Natural killer cell (primary cell): ENCODE data around the gene CTNNA3. TPM values are rescaled to one million over a fixed set of nuclear protein-coding genes. Genes with fewer than 3 reads are reported as not detected.

Experiments used
- ATAC-seq, 3 donors: fragments of 150-1000 bp in 2 of 3; fragments of 200-7000 bp in 1 of 3; cut with Tn5 transposase; 1 replicate in 1 of 3; 2 replicates in 2 of 3; pipeline ENCODE4 v1.10.0; 2021; ENCODE audit warnings: mild to moderate bottlenecking in 2 of 3, moderate library complexity in 2 of 3
- DNase-seq, 2 donors: peaks; one replicate each; pipeline versions ENCODE4 v3.0.0 to v3.0.0-alpha.2; 2013 to 2021; ENCODE audit warnings: mixed read lengths in 1 of 2
- H3K27ac ChIP-seq: one replicate; pipeline ENCODE4 v1.5.1; 2013; ENCODE audit warnings: mild to moderate bottlenecking, low read length
- H3K27me3 ChIP-seq: one replicate; pipeline ENCODE4 v1.6.1; 2013; ENCODE audit warnings: low read length; ENCODE audit not compliant: control insufficient read depth, insufficient read depth
- H3K36me3 ChIP-seq: one replicate; pipeline ENCODE4 v1.6.1; 2013; ENCODE audit warnings: low read length; ENCODE audit not compliant: control insufficient read depth, insufficient read depth
- H3K4me1 ChIP-seq: one replicate; pipeline ENCODE4 v1.6.1; 2013; ENCODE audit warnings: low read length; ENCODE audit not compliant: control insufficient read depth, insufficient read depth
- H3K4me3 ChIP-seq: one replicate; pipeline ENCODE4 v1.5.1; 2013; ENCODE audit warnings: low read length
- H3K9me3 ChIP-seq: one replicate; pipeline ENCODE4 v1.6.1; 2013; ENCODE audit warnings: low read length; ENCODE audit not compliant: control insufficient read depth, insufficient read depth
- H3K27ac Mint-ChIP-seq, 2 donors: one replicate each; pipeline ENCODE4 v1.8.0; 2022; ENCODE audit warnings: mild to moderate bottlenecking in 2 of 2, mixed read lengths in 2 of 2, moderate library complexity in 1 of 2
- H3K27me3 Mint-ChIP-seq, 2 donors: one replicate each; pipeline ENCODE4 v1.8.0; 2022; ENCODE audit warnings: low read depth in 2 of 2, mixed read lengths in 2 of 2
- H3K36me3 Mint-ChIP-seq: one replicate; pipeline ENCODE4 v1.8.0; 2022; ENCODE audit warnings: mixed read lengths
- H3K4me1 Mint-ChIP-seq, 2 donors: one replicate each; pipeline ENCODE4 v1.8.0; 2022; ENCODE audit warnings: mixed read lengths in 2 of 2
- H3K4me3 Mint-ChIP-seq: one replicate; pipeline ENCODE4 v1.8.0; 2022; ENCODE audit warnings: mild to moderate bottlenecking, moderate library complexity, mixed read lengths
- H3K9me3 Mint-ChIP-seq, 2 donors: one replicate each; pipeline ENCODE4 v1.8.0; 2022; ENCODE audit warnings: mixed read lengths in 2 of 2
- CTCF ChIP-seq: fragments of 200-600 bp; IDR thresholded peaks from one replicate; pipeline ENCODE4 v1.8.0; 2022; ENCODE audit warnings: antibody characterized with exemption
- WGBS: methylation state at CpG from one replicate; pipeline ENCODE4 v1.1.7; 2013; ENCODE audit warnings: missing lambda C conversion rate; ENCODE audit not compliant: insufficient coverage; 5-methylcytosine and 5-hydroxymethylcytosine counted together
- intact Hi-C: fragments of 100-400 bp; cut with micrococcal nuclease; formaldehyde crosslinking; loops from one replicate; pipeline ENCODE4 v1.14.2; 2022
- total RNA-seq, 4 donors: library from RNA; stranded (reverse); fragments of 120-200 nt in 1 of 4; gene quantifications; one replicate each; pipeline versions ENCODE4 v1.2.3 to v1.2.4, GENCODE V29; 2013 to 2022

CTNNA3 gene
- total RNA-seq, 3 donors from 2014 or later (not counting 1 experiment from before 2014, with no cell fraction given): not detected

GRCh38 chr10:66189271-66189670 lies 1506.7 kb downstream of the CTNNA3 start:
- no peak overlapping the region for H3K4me3 Mint-ChIP-seq
- Histone ChIP-seq H3K27ac (no peak overlapping the region), H3K9me3 (no peaks in the 10 kb centered on the region), H3K36me3 (no peaks in the 10 kb centered on the region), H3K4me1 (no peaks in the 10 kb centered on the region), H3K27me3 (no peaks in the 10 kb centered on the region), H3K4me3 (no peak overlapping the region)
- no peaks in the 10 kb centered on the region for H3K4me1 Mint-ChIP-seq
- no peak for DNase-seq
- no peak for ATAC-seq
- no peak for TF ChIP-seq CTCF
- no peaks in the 10 kb centered on the region for H3K36me3 Mint-ChIP-seq
- H3K9me3 Mint-ChIP-seq: peaks cover 4 to 7% of the 10 kb centered on the region in 2 donors
- H3K27me3 Mint-ChIP-seq: no peaks in the 10 kb centered on the region
- no peak overlapping the region for H3K27ac Mint-ChIP-seq
- intact Hi-C loops: no loop called here

DNA sequence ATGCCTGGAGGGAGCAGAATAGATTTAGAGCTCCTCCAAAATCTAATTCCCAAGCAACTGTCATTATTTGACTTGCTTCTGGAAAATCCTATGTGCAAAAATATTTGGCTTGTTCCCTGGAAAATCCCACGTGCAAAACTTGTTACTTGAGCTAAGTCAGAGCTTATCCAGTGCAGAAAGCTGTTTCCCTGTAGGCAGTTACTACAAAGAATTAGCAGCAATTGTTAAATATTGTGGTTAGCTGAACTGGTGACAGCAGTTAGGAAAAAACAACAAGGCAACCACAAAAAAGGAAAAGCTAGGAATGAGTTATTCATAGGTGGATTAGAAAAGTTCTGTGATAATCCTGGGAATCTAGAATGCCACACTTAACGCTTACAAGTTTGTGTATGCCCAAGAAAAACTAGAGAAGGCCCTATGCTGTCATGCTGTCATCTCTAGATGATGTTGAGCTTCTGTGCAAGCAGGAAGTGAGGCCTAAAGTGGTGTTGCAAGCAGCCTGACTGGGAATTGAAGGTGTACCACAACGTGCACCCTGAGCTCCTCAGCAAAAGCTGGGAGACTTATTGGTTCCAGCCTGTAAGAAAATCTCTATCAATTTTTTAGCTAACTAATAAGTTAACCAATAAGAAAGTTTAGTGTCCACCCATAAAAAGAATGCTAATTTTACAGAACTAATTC lies 1508.8 kb downstream of the CTNNA3 start:
- ATAC-seq (no peak), DNase-seq (no peak)
- Mint-ChIP-seq H3K36me3 (no peaks in the 10 kb centered on the region), H3K4me3 (no peak overlapping the region), H3K4me1 (no peaks in the 10 kb centered on the region), H3K27me3 (no peaks in the 10 kb centered on the region), H3K9me3 (peaks cover 4 to 7% of the 10 kb centered on the region in 2 donors), H3K27ac (no peak overlapping the region)
- Histone ChIP-seq H3K36me3 (no peaks in the 10 kb centered on the region), H3K4me3 (no peak overlapping the region), H3K27ac (no peak overlapping the region), H3K9me3 (no peaks in the 10 kb centered on the region), H3K27me3 (no peaks in the 10 kb centered on the region), H3K4me1 (no peaks in the 10 kb centered on the region)
- 32% methylated on average over 3 of the region's 3 CpGs for WGBS
- TF ChIP-seq CTCF: no peak
- intact Hi-C loops: no loop called here

DNA sequence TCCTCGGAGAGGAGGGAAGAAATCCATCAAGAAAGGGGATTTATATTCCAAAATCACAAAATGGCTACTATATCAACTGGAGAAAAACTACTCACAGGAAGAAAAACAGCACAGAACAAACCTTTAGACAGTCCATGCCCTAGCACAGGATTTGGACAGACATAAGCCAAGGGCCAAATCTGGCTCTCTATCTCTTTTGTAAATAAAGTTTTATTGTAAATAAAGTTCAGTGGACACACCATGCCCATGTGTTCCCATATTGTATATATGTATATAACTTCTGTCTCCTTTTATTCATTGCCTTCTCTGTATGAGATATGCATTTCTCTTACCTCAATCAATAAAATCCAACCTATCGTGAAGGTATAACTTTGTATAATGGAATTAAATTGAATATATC lies 1513.0 kb downstream of the CTNNA3 start:
- H3K4me3 ChIP-seq: no peak overlapping the region
- H3K36me3 Mint-ChIP-seq: no peaks in the 10 kb centered on the region
- ATAC-seq (no peak), DNase-seq (no peak)
- no peak overlapping the region for H3K27ac Mint-ChIP-seq
- H3K4me1 ChIP-seq: no peaks in the 10 kb centered on the region
- no peaks in the 10 kb centered on the region for H3K27me3 Mint-ChIP-seq
- peaks cover 4 to 7% of the 10 kb centered on the region in 2 donors for H3K9me3 Mint-ChIP-seq
- H3K27me3 ChIP-seq: no peaks in the 10 kb centered on the region
- no peak for TF ChIP-seq CTCF
- no peak overlapping the region for H3K4me3 Mint-ChIP-seq
- no peak overlapping the region for H3K27ac ChIP-seq
- no peaks in the 10 kb centered on the region for H3K36me3 ChIP-seq
- no peaks in the 10 kb centered on the region for H3K4me1 Mint-ChIP-seq
- no peaks in the 10 kb centered on the region for H3K9me3 ChIP-seq
- 100% methylated on average over 1 of the region's 2 CpGs for WGBS
- intact Hi-C loops: no loop called here
